Mammary epithelial cell (primary cell): Measurements from ENCODE around the gene SLC1A1.

Experiments used
- EZH2 ChIP-seq: IDR thresholded peaks from 2 replicates; pipeline ENCODE4 v1.6.1; 2012; ENCODE audit warnings: low read length, inconsistent platforms, borderline replicate concordance
- TF ChIP-seq, protein P1 (sequence below), 2 donors: IDR thresholded peaks in 1 of 2; conservative IDR thresholded peaks in 1 of 2; 2 replicates each; pipeline ENCODE4 v1.5.1; 2011 to 2012; ENCODE audit warnings: inconsistent platforms in 2 of 2, low read length in 2 of 2, mild to moderate bottlenecking in 2 of 2, control low read depth in 1 of 2, low read depth in 1 of 2; ENCODE audit not compliant: insufficient read depth in 1 of 2; ENCODE audit errors: extremely low read depth in 1 of 2

DNA sequence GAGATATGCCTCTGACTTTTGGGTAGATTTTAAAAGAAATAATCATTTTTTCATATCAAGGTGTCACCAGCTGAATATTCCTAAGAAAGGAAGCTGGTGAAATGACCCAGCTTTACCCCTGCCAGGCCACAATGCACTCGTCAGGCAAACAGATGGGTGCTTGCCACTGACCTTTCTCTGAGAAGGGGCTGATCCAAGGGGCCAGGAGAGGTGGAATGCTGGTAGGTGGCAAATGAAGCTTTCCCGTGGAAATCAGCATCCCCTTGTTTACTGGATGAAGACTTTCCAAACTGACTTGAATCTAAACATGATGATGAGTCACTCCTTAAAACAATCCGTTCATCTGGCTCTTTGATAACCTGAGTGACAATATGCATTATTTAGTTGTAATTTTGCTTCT, 127.5 kb downstream of the SLC1A1 start:
- TF ChIP-seq, protein P1, sequence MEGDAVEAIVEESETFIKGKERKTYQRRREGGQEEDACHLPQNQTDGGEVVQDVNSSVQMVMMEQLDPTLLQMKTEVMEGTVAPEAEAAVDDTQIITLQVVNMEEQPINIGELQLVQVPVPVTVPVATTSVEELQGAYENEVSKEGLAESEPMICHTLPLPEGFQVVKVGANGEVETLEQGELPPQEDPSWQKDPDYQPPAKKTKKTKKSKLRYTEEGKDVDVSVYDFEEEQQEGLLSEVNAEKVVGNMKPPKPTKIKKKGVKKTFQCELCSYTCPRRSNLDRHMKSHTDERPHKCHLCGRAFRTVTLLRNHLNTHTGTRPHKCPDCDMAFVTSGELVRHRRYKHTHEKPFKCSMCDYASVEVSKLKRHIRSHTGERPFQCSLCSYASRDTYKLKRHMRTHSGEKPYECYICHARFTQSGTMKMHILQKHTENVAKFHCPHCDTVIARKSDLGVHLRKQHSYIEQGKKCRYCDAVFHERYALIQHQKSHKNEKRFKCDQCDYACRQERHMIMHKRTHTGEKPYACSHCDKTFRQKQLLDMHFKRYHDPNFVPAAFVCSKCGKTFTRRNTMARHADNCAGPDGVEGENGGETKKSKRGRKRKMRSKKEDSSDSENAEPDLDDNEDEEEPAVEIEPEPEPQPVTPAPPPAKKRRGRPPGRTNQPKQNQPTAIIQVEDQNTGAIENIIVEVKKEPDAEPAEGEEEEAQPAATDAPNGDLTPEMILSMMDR (conservative IDR thresholded peaks at IDR 0.05 in 1 of 2, IDR thresholded peaks at IDR 0.05 in 1 of 2; ENCODE audit: extremely low read depth in 1 of 2, insufficient read depth in 1 of 2, low read depth in 1 of 2, low read length in 2 of 2), result no peak
- TF ChIP-seq EZH2, result no peak
